Ectodermal cell (in vitro differentiated cells): ENCODE results near the gene ERCC1.

Experiments
- H3K27ac ChIP-seq: 2 replicates; pipeline ENCODE4 v1.7.0; 2013; ENCODE audit warnings: mild to moderate bottlenecking, low read depth, low read length; ENCODE audit not compliant: insufficient read depth, poor library complexity, severe bottlenecking
- H3K27me3 ChIP-seq: 2 replicates; pipeline ENCODE4 v1.7.0; 2013; ENCODE audit warnings: mild to moderate bottlenecking, low read length; ENCODE audit not compliant: insufficient read depth, control insufficient read depth, poor library complexity, severe bottlenecking
- H3K36me3 ChIP-seq: one replicate; pipeline ENCODE4 v1.7.0; 2013; ENCODE audit warnings: low read length; ENCODE audit not compliant: control insufficient read depth, insufficient read depth
- H3K4me1 ChIP-seq: one replicate; pipeline ENCODE4 v1.7.0; 2013; ENCODE audit warnings: low read length; ENCODE audit not compliant: control insufficient read depth, insufficient read depth
- H3K4me3 ChIP-seq: 2 replicates; pipeline ENCODE4 v1.7.0; 2013; ENCODE audit warnings: low read depth, low read length, control low read depth; ENCODE audit not compliant: insufficient read depth
- H3K9me3 ChIP-seq: 2 replicates; pipeline ENCODE4 v1.7.0; 2013; ENCODE audit warnings: mild to moderate bottlenecking, low read length, moderate library complexity; ENCODE audit not compliant: control insufficient read depth
- WGBS, 2 experiments: methylation state at CpG; one replicate each; pipeline ENCODE4 v1.1.7; 2013; ENCODE audit warnings: missing lambda C conversion rate in 2 of 2; 5-methylcytosine and 5-hydroxymethylcytosine counted together

The ERCC1 gene

DNA sequence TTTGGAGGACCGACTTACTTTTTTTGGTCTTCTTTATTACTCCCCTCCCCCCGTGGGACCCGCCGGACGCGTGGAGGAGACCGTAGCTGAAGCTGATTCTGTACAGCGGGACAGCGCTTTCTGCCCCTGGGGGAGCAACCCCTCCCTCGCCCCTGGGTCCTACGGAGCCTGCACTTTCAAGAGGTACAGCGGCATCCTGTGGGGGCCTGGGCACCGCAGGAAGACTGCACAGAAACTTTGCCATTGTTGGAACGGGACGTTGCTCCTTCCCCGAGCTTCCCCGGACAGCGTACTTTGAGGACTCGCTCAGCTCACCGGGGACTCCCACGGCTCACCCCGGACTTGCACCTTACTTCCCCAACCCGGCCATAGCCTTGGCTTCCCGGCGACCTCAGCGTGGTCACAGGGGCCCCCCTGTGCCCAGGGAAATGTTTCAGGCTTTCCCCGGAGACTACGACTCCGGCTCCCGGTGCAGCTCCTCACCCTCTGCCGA, 44.5 kb upstream of the ERCC1 start:
- 2 to 4% methylated on average over 31 of the region's 31 CpGs for WGBS, 2 experiments
- H3K27ac ChIP-seq = peak overlapping the region; percentile 18

DNA sequence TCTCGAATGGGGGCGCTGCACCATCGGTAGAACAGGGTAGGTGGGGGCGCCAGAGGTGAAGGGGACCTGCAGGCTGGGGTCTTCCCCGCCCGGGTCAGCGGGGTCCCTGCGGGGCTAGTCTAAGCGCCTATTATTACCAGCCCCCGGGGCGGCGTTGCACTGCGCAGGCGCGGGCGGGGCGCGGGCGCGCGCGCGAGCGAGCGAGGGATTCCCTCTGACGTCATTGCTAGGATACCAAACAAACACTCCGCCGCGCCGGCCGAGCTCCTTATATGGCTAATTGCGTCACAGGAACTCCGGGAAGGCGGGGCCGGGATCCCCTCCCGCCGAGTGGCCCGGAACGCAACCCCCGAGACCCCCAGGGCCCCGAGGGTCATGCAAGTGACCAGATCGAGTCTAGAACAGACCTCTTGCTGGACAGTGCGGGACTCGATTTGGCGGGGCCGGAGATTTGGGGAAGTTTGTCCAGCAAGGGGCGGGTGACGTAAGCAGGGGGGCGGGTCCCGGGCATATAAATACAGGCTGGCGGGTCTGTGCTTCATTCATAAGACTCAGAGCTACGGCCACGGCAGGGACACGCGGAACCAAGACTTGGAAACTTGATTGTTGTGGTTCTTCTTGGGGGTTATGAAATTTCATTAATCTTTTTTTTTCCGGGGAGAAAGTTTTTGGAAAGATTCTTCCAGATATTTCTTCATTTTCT, 43.9 kb upstream of the ERCC1 start, which contains the start of gene FOSB:
Gene FOSB (plus strand): TSS at position 541 of the 703 bp plus-strand sequence. CDS start 591 bp downstream, outside the sequence.
- Histone ChIP-seq H3K4me1 (peaks cover 5% of the 10 kb centered on the region), H3K36me3 (no peaks in the 10 kb centered on the region), H3K27me3 (peaks cover 54% of the 10 kb centered on the region), H3K9me3 (no peaks in the 10 kb centered on the region), H3K27ac (peak within 1 kb of the TSS; percentile 94), H3K4me3 (peak within 1 kb of the TSS; percentile 55)
- 0 to 1% methylated on average over 56 of the region's 56 CpGs for WGBS, 2 experiments

More for the DNA sequence above, 44.5 kb upstream of the ERCC1 start:
- no peaks in the 10 kb centered on the region for H3K36me3 ChIP-seq
- no peaks in the 10 kb centered on the region for H3K9me3 ChIP-seq
- H3K4me1 ChIP-seq = peaks cover 5% of the 10 kb centered on the region
- H3K27me3 ChIP-seq = peaks cover 60% of the 10 kb centered on the region
- peak overlapping the region; percentile 55 for H3K4me3 ChIP-seq

DNA sequence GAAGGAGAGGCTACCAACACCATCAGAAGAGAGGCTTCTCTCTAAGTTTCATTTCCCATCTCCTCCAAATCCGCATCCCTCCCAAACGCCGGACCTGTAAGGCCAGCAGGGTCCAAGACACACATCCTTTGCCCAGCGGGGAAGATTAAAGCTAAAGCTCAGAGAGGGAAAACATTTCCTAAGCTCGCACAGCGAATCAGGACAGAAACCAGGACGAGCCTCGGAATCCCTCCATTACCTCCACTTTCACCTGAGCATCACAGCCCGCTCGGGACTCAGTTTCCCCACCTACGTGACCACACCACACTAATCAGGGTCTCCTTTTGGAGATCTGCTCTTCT, 43.4 kb upstream of the ERCC1 start:
- WGBS, 2 experiments = 6% methylated on average over 11 of the region's 11 CpGs
- no peaks in the 10 kb centered on the region for H3K9me3 ChIP-seq
- no peak overlapping the region for H3K27ac ChIP-seq
- H3K36me3 ChIP-seq = no peaks in the 10 kb centered on the region
- H3K4me3 ChIP-seq = peak overlapping the region; percentile 55
- H3K27me3 ChIP-seq = peaks cover 49% of the 10 kb centered on the region
- peaks cover 5% of the 10 kb centered on the region for H3K4me1 ChIP-seq

DNA sequence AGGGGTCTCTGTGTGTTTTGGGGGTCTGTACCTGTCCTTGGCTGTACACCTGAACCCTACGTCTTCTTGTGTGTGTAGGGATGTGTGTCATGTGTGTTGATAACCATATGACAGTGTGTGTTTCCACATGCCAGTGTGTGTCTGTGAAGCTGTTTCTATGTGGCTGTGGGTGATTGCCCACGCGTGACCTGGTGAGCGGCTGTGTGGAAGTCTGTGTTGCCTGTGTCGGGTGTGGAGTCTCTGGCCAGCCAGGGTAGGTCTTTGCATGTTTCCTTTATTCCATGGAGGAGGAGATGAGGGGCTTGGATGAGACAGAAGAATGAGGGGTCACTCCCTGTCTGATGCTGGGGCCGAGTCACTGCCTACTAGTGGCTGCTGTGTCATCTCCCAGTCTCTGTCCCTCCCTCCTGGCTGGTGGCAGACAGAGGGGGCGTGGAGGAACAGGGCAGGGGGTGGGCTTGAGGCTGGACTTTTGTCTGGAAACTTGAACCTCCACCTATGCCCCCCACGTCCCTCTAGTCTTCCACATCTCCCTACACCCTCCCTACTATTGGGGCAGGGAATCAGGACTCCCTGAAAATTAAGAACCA, 41.2 kb upstream of the ERCC1 start:
- no peak overlapping the region for H3K27ac ChIP-seq
- H3K4me3 ChIP-seq = no peak overlapping the region
- 67% methylated on average over 8 of the region's 8 CpGs for WGBS, 2 experiments
- H3K9me3 ChIP-seq = no peaks in the 10 kb centered on the region
- H3K4me1 ChIP-seq = peaks cover 5% of the 10 kb centered on the region
- no peaks in the 10 kb centered on the region for H3K36me3 ChIP-seq
- H3K27me3 ChIP-seq = peaks cover 28% of the 10 kb centered on the region

DNA sequence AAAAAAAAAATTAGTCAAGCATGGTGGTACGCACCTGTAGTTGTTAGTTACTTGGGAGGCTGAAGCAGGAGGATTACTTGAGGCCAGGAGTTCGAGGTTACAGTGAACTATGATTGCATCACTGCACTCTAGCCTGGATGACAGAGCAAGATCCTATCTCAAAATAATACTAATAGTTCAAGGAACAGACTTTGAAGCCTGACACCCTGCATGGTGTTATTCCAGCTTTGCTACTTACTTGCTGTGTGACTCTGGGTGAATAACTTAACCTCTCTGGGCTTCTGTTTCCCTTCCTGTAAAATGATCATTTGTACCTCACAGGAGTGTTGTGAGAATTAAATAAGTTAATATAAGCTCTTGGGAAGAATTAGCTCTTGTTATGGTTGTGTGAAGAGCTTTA, 40.6 kb upstream of the ERCC1 start:
- WGBS, 2 experiments = 89 to 92% methylated on average over 2 of the region's 2 CpGs
- Histone ChIP-seq H3K9me3 (no peaks in the 10 kb centered on the region), H3K4me3 (no peak overlapping the region), H3K27me3 (peaks cover 28% of the 10 kb centered on the region), H3K27ac (no peak overlapping the region), H3K36me3 (no peaks in the 10 kb centered on the region), H3K4me1 (peaks cover 5% of the 10 kb centered on the region)

DNA sequence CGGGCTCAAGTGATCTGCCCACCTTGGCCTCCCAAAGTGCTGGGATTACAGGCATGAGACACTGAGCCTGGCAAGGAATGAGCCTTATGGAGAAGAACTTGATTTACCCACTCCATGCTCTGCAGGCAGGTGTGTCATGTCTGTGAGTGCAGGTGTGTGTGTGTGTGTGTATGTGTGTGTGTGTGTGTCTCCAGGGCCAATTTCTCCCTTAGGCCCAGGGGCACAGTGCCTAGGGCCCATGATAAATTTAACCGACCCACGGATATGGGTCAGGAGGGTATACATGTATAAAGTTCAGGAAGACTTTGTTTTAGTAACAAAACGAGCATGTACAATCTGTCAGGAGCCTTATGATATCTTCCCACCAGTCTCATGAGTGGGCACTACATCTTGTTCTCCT, 39.5 kb upstream of the ERCC1 start:
- no peaks in the 10 kb centered on the region for H3K9me3 ChIP-seq
- 83 to 89% methylated on average over 4 of the region's 4 CpGs for WGBS, 2 experiments
- H3K27ac ChIP-seq = no peak overlapping the region
- H3K36me3 ChIP-seq = no peaks in the 10 kb centered on the region
- no peak overlapping the region for H3K4me3 ChIP-seq
- peaks cover 23% of the 10 kb centered on the region for H3K27me3 ChIP-seq
- H3K4me1 ChIP-seq = peaks cover 5% of the 10 kb centered on the region

DNA sequence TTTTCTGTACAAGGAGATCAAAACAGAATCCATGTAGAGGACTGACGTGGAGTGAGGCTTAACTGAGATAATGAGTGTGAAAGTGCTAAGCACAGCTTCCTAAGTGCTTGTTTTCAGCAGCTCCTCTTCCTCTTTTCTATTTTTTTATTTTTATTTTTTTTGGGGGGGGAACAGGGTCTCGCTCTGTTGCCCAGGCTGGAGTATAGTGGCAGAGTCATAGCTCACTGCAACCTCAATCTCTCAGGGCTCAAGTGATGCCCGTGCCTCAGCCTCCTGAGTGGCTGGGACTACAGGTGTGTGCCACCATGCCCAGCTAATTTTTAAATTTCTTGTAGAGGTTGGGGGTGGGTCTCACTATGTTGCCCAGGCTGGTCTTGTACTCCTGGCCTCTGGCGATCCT, 38.5 kb upstream of the ERCC1 start:
- no peaks in the 10 kb centered on the region for H3K4me1 ChIP-seq
- no peak overlapping the region for H3K4me3 ChIP-seq
- 82 to 95% methylated on average over 4 of the region's 4 CpGs for WGBS, 2 experiments
- H3K27ac ChIP-seq = no peak overlapping the region
- no peaks in the 10 kb centered on the region for H3K36me3 ChIP-seq
- peaks cover 18% of the 10 kb centered on the region for H3K27me3 ChIP-seq
- H3K9me3 ChIP-seq = no peaks in the 10 kb centered on the region

DNA sequence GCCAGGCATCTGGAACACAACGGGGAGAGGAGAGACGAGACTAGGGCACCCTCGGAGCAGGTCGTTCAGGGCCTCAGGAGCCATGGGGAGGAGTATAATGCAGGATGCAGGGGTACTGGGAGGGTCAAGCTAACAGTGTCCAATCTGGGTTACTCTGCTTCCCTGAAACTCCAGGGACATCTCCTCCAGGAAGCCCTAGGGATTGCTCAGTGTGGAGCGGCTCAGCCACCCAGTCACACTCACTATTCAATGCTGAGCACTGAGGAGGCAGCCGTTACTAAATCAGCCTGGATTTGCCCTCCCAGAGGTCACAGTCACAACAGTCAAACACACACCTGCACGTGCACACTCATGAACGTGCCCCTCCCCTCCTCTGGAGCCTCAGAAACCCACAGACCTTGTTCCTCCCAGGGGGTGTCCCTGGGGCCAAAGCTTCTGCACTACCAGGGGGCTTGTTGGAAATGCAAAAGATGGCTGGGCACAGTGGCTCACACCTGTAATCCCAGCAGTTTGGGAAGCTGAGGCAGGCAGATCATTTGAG, 37.2 kb upstream of the ERCC1 start:
- 70 to 76% methylated on average over 8 of the region's 8 CpGs for WGBS, 2 experiments
- Histone ChIP-seq H3K4me3 (no peak overlapping the region), H3K27ac (no peak overlapping the region), H3K9me3 (no peaks in the 10 kb centered on the region), H3K4me1 (peaks cover 4% of the 10 kb centered on the region), H3K36me3 (no peaks in the 10 kb centered on the region), H3K27me3 (peaks cover 10% of the 10 kb centered on the region)

DNA sequence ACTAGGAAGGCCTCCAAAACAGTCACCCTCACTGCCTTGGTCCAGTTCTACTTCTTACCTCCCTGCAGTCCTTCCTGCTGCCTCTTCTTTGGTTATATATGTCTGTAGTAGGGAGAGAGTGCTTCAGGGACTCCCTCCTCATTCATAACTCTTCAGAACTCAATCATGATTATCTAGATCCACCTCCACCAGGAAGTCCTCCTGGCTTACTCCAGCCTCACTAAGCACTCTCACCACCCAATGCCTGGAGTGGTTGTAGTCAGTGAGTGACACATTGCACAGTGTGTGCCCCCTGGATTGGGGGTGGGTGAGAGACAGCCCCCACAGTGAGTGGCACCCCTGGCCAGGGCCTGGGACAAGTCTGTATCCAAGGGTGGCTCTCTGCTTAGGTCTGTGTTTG, 34.1 kb upstream of the ERCC1 start:
- Histone ChIP-seq H3K4me1 (peaks cover 9% of the 10 kb centered on the region), H3K9me3 (no peaks in the 10 kb centered on the region), H3K27ac (no peak overlapping the region), H3K36me3 (no peaks in the 10 kb centered on the region), H3K4me3 (no peak overlapping the region), H3K27me3 (no peaks in the 10 kb centered on the region)

DNA sequence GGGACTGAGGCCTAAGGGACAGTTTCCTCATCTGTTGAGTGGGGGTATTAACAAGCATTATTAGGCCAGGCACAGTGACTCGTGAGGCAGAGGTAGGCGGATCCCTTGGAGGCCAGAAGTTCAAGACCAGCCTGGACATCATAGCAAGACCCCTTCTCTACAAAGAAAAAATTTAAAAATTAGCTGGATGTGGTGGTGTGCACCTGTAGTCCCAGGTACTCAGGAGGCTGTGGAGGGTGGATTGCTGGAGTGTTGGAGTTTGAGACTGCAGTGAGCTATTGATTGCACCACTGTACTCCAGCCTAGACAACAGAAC, 32.7 kb upstream of the ERCC1 start:
- Histone ChIP-seq H3K4me1 (peaks cover 9% of the 10 kb centered on the region), H3K27ac (no peak overlapping the region), H3K4me3 (no peak overlapping the region), H3K27me3 (peaks cover 12% of the 10 kb centered on the region), H3K9me3 (no peaks in the 10 kb centered on the region), H3K36me3 (no peaks in the 10 kb centered on the region)
- 89 to 94% methylated on average over 2 of the region's 2 CpGs for WGBS, 2 experiments
